Liver (tissue), 3 donors: ENCODE measurements around the gene E2F3.

Experiments
- CTCF ChIP-seq: fragments of 150-350 bp; IDR thresholded peaks from 2 replicates; pipeline ENCODE4 v1.5.1; 2017; ENCODE audit warnings: improper control_type of control experiment, low read depth, low read length; ENCODE audit not compliant: missing input control
- FOXA2 ChIP-seq: IDR thresholded peaks from 2 replicates; pipeline ENCODE4 v1.6.1; 2016; ENCODE audit warnings: antibody characterized with exemption
- GABPA ChIP-seq, 2 donors: IDR thresholded peaks in 1 of 2; conservative IDR thresholded peaks in 1 of 2; 2 replicates each; pipeline ENCODE4 v1.6.1; 2016; ENCODE audit warnings: antibody characterized with exemption in 2 of 2, mild to moderate bottlenecking in 1 of 2, moderate library complexity in 1 of 2
- HNF4A ChIP-seq, 2 donors: conservative IDR thresholded peaks; 2 replicates each; pipeline ENCODE4 v1.6.1; 2016; ENCODE audit warnings: antibody characterized with exemption in 2 of 2, mild to moderate bottlenecking in 2 of 2
- JUND ChIP-seq, 2 donors: IDR thresholded peaks; 2 replicates each; pipeline ENCODE4 v1.6.1; 2016; ENCODE audit warnings: antibody characterized with exemption in 2 of 2
- RXRA ChIP-seq, 2 donors: IDR thresholded peaks; 2 replicates each; pipeline ENCODE4 v1.6.1; 2017 to 2018; ENCODE audit warnings: antibody characterized with exemption in 2 of 2, mild to moderate bottlenecking in 1 of 2
- donor health status: healthy.
- donor health status: healthy.

GRCh38 chr6:20541382-20541781 lies 139.7 kb downstream of the E2F3 start:
- no peak for TF ChIP-seq GABPA (IDR thresholded peaks at IDR 0.05 in 1 of 2, conservative IDR thresholded peaks at IDR 0.05 in 1 of 2)
- no peak for TF ChIP-seq JUND (IDR thresholded peaks at IDR 0.05)
- no peak for TF ChIP-seq CTCF
- no peak for TF ChIP-seq RXRA (IDR thresholded peaks at IDR 0.05)
- no peak for TF ChIP-seq HNF4A (conservative IDR thresholded peaks at IDR 0.05)
- no peak for TF ChIP-seq FOXA2
